T-helper 1 cell treated with Interleukin-12 subunit alpha and Interleukin-12 subunit beta and Interleukin-4 antibody, amounts not matched to agents 30 ng/mL and 1 ng/mL, for 36 hours (primary cell): ENCODE measurements around the gene HPCAL1. TPM values are rescaled to one million over a fixed set of nuclear protein-coding genes. Genes with fewer than 3 reads are reported as not detected.

Experiments used
- intact Hi-C: fragments of 100-400 bp; cut with micrococcal nuclease; formaldehyde crosslinking; loops from one replicate; pipeline ENCODE4 v1.15.1; 2024
- total RNA-seq: library from RNA; stranded (reverse); gene quantifications from 2 replicates; pipeline ENCODE4 v1.2.3, GENCODE V29; 2022

Gene HPCAL1
- total RNA-seq, 1 donor from 2014 or later, result 47.5 TPM

- intact Hi-C loops, result no loop called here
Measured at GRCh38 chr2:10346929-10347561, 44.3 kb downstream of the HPCAL1 start.

- intact Hi-C loops, result no loop called here
Measured at GRCh38 chr2:10347562-10347948, 44.9 kb downstream of the HPCAL1 start.

- intact Hi-C loops, result no loop called here
Measured at GRCh38 chr2:10348891-10349290, 46.2 kb downstream of the HPCAL1 start.

- intact Hi-C loops, result no loop called here
Measured at GRCh38 chr2:10350761-10351160, 48.1 kb downstream of the HPCAL1 start.

GRCh38 chr2:10352361-10352760 is 49.7 kb downstream of the HPCAL1 start:
- intact Hi-C loops, result no loop called here

- intact Hi-C loops, result no loop called here
Measured at GRCh38 chr2:10352972-10353371, 50.3 kb downstream of the HPCAL1 start.

GRCh38 chr2:10353931-10354330 is 51.2 kb downstream of the HPCAL1 start:
- intact Hi-C loops, result no loop called here

GRCh38 chr2:10354399-10354798 is 51.7 kb downstream of the HPCAL1 start:
- intact Hi-C loops, result no loop called here

GRCh38 chr2:10355471-10356438 is 53.1 kb downstream of the HPCAL1 start:
- intact Hi-C loops, result no loop called here

GRCh38 chr2:10356439-10356811 is 53.7 kb downstream of the HPCAL1 start:
- intact Hi-C loops, result no loop called here

- intact Hi-C loops, result no loop called here
Measured at GRCh38 chr2:10357193-10358169, 54.8 kb downstream of the HPCAL1 start.

- intact Hi-C loops, result no loop called here
Measured at GRCh38 chr2:10359246-10359645, 56.5 kb downstream of the HPCAL1 start.

- intact Hi-C loops, result no loop called here
Measured at GRCh38 chr2:10359731-10360329, 57.1 kb downstream of the HPCAL1 start.

GRCh38 chr2:10360460-10360849 is 57.8 kb downstream of the HPCAL1 start:
- intact Hi-C loops, result no loop called here

GRCh38 chr2:10360850-10361588 is 58.3 kb downstream of the HPCAL1 start:
- intact Hi-C loops, result no loop called here

- intact Hi-C loops, result no loop called here
Measured at GRCh38 chr2:10362096-10362897, 59.6 kb downstream of the HPCAL1 start.

GRCh38 chr2:10362898-10363454 is 60.3 kb downstream of the HPCAL1 start:
- intact Hi-C loops, result no loop called here

- intact Hi-C loops, result no loop called here
Measured at GRCh38 chr2:10363861-10364610, 61.3 kb downstream of the HPCAL1 start.
